Measurements from ENCODE around the gene TMEM200A.

Gene TMEM200A

DNA sequence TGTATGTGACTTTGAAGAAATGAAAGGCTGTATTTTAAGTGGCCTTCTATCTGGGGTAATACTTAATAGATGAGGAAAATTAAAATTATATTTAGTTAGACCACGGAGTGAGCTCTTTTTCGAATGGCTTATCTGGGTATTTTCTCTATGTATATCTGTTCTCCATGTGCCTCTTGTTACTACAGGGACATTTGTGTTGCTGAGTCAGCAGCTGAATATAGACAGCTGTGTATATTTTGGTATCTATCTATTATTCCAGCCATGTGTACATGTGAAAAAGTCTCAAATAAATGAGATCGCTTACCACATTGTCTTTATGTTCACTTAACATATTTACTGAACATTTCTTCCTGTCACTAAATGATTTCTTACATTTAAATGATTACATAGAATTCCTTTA is 57.2 kb downstream of the TMEM200A start:
- DNase-seq (ENCODE audit: low read depth in 2 of 2): no peak

DNA sequence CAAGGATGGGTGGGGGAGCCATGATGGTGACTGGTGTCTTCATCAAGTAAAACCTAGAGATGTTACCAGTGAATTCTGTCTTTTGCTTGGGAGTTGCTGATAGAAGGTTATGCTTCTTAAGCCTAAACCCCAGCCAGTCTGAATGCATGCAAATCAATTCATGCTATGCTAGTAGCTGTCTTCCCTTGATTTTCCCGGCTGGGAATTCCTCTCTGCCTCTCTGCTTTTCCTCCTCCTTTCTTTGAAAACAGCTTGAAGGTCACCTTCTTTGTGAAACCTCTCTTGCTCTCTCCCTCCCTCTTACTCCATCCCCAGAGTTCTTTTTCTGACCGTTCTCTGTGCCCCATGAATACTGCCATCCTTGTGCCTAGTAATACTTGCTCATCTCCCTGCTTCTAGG is 58.9 kb downstream of the TMEM200A start:
- no peak for DNase-seq (ENCODE audit: low read depth in 2 of 2)

DNA sequence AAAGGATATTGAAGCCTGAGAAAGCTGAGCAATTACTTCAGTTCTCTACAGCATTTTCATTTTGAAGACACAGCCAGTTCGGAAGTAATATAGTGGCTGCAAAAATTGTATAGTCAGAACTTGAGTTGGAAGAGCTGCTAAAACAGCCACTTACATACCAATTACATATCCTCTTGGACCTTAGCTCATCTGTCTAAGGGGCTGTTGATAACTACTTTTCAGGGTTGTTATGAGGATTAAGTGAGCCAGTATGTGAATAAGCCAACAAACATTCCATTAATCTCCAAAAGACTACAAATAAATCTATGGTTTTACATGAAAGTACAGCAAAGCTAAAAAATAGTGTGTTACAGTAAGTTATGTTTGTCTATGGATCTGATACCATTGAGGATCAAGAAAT is 59.7 kb downstream of the TMEM200A start:
- DNase-seq (ENCODE audit: low read depth in 2 of 2): no peak

DNA sequence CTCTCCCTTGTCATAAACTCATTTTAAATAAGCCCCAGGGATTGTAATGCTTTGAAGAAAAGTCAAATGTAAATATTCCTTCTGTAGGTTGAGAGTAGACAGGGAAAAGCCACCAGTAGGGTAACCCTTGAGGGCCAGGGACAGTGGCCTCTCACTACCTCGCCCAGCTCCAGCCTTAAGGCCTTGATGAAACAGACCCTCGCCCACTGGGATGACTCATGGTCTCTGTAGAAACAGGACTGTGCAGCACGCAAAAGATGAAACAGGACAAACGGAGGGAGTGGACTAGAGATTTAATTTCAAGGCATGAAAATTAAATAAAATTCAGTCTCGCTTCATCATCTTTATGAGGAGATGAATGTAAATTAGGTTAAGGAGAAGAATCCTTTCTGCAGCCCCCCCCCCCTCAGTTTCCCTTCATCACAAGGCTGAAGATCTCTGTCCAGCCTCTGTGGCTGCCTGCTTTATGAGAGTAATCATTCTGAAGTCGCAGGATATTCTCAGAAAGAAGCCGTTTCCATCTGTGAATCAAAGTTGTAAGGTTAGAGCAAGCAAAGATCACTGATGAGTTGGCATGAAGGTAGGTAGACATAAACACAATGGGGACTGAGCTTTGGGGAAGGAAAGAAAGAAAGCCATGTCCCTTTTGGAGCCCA is 60.4 kb downstream of the TMEM200A start:
- DNase-seq (ENCODE audit: low read depth in 2 of 2): no peak

DNA sequence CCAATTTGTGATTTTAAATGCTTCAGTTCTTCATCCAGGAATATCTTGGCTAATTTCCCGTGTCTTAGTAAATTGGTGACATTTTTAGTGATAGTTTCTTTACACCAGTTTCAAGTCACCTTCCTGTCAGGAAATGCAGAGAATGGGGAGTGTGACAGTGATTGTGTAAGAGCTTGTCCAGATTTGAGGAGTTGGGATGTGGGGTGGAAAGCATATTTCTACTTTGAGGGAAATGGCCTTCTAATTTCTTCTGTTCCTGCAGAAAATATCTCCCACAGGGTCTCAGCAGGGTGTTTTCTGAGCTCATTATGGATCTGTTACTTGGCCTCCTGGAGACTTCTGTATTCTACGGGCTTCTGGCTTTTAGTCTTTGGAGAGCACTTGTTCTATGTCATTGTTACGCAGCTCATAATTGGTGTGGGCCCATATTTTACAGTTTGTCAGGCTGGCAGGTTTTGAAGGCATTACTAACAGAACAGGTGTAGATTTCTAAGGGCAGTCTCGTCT is 65.6 kb downstream of the TMEM200A start:
- no peak for DNase-seq (ENCODE audit: low read depth in 2 of 2)

DNA sequence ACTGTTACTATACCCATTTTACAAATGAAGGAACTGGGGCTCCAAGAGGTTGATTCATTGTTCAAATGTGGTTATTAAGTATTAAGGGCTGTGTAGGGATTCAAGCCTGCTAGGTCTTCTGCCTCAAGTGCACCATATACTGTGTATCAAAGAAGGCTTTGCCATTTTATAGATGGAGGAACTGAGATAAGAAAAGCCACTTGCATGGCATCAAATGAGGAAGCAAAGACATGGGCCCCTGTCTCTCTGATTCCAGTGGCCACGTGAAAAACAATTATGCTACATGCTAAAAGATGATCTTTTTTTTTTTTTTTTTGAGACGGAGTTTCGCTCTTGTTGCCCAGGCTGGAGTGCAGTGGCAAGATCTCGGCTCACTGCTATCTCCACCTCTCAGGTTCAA is 67.0 kb downstream of the TMEM200A start:
- DNase-seq (ENCODE audit: low read depth in 2 of 2): no peak

DNA sequence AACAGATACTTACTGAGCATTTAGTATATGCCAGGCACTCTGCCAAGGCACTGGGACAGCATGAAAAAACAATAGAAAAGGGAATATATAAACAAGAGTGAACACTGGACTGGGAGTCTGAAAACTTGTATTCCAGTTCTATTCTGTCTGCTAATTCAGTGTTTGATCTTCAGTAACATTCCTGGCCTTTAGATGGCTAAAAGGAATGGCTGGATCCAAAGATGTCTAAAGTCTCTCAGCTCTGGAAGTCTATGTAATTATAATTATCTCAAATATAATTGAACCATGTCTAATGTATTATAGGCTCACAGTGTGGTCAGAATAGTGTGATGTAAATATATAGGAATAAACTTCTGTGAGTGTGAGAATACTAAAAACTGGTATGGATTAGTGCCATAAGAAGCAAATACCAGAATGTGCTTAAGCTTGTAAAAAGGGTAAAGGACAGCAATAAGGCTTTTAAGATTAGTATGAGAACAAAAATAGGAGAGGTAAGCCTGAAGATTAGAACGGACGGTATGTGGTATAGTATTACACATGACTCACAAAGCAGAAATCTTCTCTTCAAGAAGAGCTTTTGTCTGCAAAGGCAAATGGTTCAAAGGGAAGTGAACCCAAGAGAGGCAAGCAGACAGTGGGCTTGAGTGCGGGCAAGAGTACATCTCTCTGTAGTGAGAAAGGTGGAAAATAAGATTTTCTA is 68.5 kb downstream of the TMEM200A start:
- no peak for DNase-seq (ENCODE audit: low read depth in 2 of 2)

DNA sequence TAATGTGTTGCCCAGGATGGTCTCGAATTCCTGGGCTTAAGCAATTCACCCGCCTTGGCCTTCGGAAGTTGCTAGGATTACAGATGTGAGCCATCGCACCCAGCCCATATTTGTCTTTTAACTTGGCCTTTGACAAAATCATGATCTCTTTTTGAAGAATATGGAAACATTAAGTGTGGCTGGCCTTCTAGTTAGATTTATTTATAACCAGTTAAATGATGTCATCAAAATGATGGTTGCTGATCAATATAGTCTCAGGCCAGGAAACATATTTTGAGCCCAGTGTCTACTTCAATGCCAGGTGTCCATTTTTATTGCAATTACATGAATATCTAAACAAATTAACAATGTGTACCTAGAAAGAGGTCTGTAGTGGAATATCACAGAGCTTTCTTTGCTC is 69.4 kb downstream of the TMEM200A start:
- no peak for DNase-seq (ENCODE audit: low read depth in 2 of 2)

DNA sequence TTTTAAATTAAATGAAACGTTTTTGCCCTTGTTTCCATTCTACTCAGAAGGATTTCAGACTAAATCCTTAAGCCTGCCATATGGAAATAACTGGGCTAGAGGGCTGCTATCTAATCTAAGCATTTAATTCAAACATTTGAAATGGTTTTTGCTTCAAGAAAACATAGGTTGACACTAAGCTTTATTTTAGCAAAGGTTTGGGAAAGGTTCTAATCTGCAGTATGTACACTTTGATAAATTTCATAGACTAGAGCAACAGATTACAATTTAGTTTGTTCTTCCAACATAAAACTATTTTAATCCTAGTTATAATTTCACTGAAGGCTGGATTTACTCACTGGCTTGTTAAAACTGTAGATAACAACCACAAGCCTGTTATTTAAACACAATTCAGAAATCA is 72.1 kb downstream of the TMEM200A start:
- DNase-seq (ENCODE audit: low read depth in 2 of 2): no peak

DNA sequence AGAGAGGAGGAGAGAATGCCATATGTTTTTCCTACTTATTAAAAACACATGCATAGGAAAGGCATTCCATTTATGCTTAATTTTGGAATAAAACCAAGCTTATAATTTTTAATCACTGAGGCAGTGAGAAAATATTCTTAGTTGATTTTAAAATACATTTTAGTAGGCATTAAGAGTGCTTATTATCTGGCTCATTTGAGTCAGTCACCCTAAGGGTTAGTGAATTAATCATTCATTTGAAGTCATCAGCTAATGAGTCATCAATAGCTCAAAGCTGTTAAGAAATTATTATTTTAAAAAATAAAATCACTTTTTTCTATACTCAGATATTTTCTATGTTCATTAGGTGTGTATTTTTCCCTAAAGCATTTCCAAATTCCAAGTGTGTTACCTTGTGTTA is 81.6 kb downstream of the TMEM200A start:
- no peak for DNase-seq (ENCODE audit: low read depth in 2 of 2)

DNA sequence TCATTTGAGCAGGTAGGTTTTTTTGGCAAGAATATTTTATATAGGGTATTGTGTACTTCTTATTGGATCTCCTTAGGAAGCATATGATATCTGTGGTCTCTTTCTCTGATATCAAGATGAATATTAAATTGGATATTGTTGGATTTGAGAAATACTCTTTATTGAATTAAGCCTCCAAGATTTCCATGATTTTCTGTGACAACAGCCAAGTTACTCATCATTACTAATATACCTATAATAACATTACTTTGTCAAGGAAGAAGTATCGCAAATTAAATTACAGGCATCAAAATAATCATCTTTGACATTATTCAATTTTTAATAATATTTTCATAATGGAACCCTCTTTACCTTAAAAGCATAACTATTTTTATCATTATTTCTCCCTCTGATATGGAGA is 86.5 kb downstream of the TMEM200A start:
- no peak for DNase-seq (ENCODE audit: low read depth in 2 of 2)

DNA sequence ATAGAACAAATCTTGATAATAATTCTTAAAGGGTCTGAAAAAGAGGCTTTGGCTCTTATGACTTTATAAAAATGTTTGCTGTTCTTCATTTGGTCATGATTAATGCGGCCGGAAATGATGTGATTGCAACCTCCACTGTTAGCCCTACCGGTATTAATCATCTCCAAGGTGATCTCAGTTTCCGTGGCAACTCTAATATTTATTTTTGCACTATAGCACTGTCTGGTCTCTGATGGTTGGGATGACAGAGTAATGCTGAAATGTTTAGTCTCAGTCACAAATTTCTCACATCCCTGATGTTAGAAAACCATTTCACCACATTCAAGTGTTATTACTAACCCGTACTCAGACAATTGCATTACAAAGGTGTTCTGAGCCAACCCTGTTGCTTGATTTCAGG is 87.4 kb downstream of the TMEM200A start:
- DNase-seq (ENCODE audit: low read depth in 2 of 2): no peak

DNA sequence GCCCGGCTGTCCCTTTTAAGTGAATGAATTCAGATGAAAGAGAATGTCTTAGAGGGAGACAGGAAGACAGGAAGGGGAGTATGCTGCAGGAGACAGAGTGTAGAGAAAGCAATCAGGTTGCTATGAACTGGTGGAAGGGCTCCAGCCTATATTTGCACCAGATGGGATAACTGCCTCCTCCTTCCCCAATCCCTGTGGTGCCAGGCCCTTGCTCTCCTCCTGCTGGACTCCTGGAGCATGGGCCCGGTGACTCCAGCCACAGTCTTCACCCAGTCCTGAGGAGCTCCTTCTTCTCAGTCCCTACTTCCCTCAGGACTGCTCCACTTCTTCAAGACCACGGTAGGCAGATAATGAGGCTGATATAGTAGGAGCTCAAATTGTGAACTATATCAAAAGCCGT is 91.8 kb downstream of the TMEM200A start:
- DNase-seq (ENCODE audit: low read depth in 2 of 2): no peak

DNA sequence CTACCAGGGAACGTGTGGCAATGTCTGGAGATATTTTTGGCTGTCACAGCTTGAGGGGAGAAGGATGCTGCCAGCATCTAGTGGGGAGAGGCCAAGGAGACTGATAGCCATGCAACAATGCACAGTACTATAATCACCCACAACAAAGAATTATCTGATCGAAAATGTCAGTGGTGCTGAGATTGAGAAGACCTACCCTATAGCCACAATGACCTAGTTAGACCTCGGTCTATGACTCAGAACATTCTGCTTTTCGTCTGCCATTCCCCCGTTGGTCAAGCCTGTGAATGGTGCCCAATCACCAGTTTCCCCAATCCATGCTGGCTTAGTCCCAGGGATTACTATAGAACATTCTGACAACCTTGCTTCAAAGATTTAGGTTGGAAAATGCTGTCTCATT is 93.5 kb downstream of the TMEM200A start:
- DNase-seq (ENCODE audit: low read depth in 2 of 2): no peak

DNA sequence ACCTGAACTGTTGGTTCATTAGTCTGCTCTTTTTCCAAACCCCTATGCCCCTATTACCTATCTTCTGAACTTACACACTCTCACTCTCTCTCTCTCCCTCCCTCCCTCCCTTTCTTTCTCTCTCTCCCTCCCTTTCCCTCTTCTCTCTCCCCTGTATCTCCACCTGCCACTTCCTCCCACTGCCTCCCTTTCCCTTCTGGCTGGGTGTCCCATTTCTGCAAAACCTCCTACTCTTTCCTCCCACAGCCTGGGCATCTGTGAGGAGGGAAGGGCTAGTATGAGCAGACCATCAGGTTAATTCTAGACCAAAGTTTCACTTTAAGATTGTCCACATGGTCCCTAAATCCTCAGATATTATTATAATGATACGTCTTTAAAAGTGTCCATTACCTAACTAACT is 95.1 kb downstream of the TMEM200A start:
- DNase-seq (ENCODE audit: low read depth in 2 of 2): no peak

DNA sequence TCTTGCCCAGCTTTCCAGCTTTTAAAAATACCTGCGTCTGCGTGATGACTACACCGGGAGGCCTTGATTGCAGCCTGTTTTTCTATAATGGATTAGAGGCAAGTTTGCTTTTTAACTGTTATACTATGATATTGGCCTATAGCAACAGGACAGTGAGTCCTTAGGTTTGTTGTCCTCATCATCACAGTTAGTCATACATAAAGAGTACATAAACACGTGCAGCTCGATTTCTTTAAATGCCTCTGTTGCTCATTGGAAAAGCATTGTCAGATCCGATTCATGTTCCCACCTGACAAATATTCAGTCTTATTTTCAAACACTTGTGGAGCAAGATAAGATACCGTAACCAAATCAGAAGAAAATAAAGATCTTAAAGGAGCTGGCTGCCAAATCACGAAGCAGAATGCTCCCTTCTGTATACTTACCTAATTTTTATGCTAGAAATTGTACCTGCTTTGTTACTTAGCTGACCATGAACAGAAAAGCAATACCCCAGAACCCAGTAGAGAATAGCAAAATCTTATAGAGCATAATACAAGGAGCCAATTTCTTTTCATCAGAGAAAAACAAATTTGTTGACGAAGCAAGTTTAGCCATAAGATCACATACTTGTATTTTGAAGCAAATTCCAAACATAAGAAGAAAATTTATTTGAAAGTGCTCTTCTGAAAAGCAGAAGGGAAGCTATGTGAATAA is 100.4 kb downstream of the TMEM200A start:
- no peak for DNase-seq (ENCODE audit: low read depth in 2 of 2)

DNA sequence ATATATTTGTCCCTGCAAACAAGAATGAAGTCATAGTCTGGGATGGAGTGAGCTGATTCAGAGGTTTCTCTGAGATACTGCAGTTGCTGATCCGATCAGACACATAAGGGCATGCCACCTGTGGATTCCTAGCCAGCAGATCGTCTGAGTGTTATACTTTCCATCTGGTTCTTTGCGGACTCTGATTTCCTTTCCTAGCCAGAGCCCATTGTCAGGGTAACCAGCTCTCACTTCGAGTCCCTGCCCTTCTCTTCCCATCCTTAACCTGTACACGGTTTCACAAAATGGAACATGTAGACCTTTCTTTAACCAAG is 100.9 kb downstream of the TMEM200A start:
- no peak for DNase-seq (ENCODE audit: low read depth in 2 of 2)

DNA sequence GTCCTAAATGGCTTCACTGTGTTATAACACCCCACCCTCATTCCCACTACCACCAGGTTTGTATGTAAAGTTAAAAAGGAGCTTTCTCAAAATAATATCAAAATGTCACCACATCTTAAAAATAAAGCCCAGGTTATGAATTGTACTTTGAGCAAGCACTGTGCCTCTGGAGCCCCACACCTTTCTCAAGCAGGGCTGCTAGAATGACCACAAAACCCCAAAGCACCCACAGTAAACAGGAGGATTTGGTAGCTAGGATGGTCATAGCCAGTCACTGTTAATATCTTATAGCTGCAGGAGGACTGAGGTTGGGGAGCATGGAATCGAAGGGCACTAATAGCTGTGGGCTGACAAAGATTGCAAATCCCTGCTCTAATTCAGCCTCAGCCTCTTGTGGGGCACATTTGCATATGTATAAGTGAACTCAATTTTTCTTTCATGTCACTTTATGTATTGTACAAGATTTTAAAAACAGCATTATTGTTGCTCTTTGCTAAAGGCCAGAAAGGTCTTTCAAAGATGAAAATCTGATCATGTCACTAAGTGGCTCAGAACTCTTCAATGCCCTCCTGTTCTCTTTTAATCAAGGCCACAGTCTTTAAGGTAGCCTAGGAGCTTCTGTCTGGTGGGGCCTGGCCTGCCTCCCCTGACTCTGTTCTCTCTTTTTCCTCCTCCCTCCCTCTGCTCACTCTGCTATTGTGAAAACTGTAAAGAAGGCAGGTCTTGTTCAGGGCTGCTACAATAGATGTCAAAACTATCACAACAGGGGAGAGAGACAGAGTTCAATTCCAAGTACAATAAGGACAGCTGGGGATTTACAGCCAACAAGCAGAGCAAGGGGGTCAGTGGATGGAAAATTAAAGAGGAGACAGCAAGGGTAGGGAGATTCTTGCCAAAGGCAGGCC is 101.6 kb downstream of the TMEM200A start:
- DNase-seq (ENCODE audit: low read depth in 2 of 2): no peak

DNA sequence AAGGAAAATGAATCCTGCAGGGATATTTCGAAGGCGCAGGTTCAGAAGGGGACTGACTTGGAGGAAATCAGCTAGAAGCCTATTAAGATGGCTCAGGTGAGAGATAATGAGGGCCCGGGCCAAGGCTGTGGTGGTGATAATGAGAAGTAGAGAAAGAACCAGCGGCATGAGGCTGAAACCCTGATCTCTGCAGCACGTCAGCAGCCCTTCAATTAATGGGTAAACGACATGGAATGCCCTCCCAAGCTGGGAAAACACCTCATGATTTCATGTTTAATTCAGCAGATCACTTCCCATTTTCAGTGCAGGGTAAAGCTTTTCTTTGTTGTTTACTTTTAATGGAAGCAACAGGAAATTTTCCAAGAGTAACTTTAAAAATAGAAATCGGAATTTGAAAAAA is 104.9 kb downstream of the TMEM200A start:
- no peak for DNase-seq (ENCODE audit: low read depth in 2 of 2)

DNA sequence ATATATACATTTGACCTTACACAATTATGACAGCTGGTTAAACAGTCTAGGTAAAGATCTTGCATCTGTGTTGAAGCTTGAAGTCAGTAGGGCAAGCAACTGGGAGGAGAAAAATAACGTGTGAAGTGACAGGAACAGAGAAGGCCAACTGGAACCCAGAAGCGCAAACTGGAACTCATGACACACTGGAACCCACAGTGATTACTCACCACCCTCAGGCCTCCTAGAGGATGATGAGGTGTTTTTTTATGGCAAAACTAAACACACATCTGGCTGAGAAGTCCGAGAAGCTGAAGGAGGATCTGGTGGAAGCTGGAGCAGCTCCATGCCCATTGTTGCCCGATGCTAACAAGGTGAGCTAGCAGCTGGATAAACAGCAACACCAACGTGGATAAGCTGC is 108.1 kb downstream of the TMEM200A start:
- DNase-seq (ENCODE audit: low read depth in 2 of 2): no peak

DNA sequence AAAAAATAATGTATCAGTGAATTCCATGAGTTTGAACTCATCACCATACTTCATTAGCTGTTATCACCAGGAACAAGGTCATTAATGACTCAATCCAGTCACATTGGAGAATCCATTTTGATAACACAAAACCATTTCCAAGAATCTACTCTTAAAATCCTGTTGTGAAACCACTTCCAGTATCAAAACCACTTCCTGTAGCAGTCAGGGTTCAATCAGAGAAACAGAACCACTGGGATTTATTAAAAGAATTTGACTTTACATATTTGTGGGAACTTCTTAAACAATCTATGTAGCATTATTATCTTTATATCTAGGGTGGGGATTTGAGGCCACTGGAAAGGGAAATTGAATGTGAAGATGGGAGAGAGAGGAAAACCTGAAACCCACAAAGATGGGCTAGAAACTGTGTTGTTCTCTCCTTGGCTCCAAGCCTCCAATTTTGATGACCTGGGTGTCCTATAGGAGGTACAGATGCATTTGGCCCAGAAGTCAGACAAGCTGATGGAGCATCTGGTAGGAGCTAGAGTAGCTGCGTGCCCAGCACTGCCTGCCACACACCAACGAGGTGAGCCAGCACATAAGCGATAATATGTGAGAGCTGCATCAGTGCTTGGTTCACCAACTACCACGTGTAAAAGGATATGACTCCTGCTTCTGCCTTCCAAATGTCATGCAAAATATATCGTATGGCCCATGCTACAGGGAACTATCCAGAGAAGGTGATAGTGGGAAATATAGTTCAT is 117.0 kb downstream of the TMEM200A start:
- no peak for DNase-seq (ENCODE audit: low read depth in 2 of 2)

Data from activated CD8-positive, alpha-beta memory T cell treated with anti-CD3 and anti-CD28 coated beads for 4 hours (primary cell).